LNCAP (cell line): ENCODE measurements around the gene SLC22A12.

ENCODE experiments used
- CTCF ChIP-seq: fragments of 450-650 bp; IDR thresholded peaks from 2 replicates; pipeline ENCODE4 v1.5.1; 2017; ENCODE audit warnings: mild to moderate bottlenecking

The SLC22A12 gene

GRCh38 chr11:64549969-64550368, 41.1 kb upstream of the SLC22A12 start:
- no peak for TF ChIP-seq CTCF

- peak; percentile 96 for TF ChIP-seq CTCF
Observed at GRCh38 chr11:64553554-64554201, 37.3 kb upstream of the SLC22A12 start.

GRCh38 chr11:64556044-64556720, 34.8 kb upstream of the SLC22A12 start:
- no peak for TF ChIP-seq CTCF

GRCh38 chr11:64556721-64557250, 34.2 kb upstream of the SLC22A12 start:
- no peak for TF ChIP-seq CTCF

- no peak for TF ChIP-seq CTCF
Observed at GRCh38 chr11:64558065-64558745, 32.8 kb upstream of the SLC22A12 start.

- TF ChIP-seq CTCF, result no peak
Observed at GRCh38 chr11:64558869-64559268, 32.2 kb upstream of the SLC22A12 start.

- TF ChIP-seq CTCF, result no peak
Observed at GRCh38 chr11:64559351-64560138, 31.5 kb upstream of the SLC22A12 start.
